Astrocyte (in vitro differentiated cells and primary cell): Measurements from ENCODE around the gene ZSWIM2. TPM values are rescaled to one million over a fixed set of nuclear protein-coding genes. Genes with fewer than 3 reads are reported as not detected.
"Not testable (repeated sequence)": the region's sequence is repeated elsewhere in the genome, so short reads cannot be mapped to it uniquely, and the experiment has no call there.

Source experiments
- DNase-seq: peaks from one replicate; pipeline ENCODE4 v3.0.0-alpha.2; 2010; ENCODE audit warnings: low read depth
- FAIRE-seq: peaks from 2 replicates; lab custom pipeline; 2011; peaks lifted over from hg19 to GRCh38; lab: Jason Lieb, UNC
- H2AFZ ChIP-seq: 2 replicates; pipeline ENCODE4 v1.6.0; 2012; ENCODE audit warnings: low read depth, low read length, inconsistent platforms
- H3K27ac ChIP-seq: 2 replicates; pipeline ENCODE4 v1.5.1; 2011; ENCODE audit warnings: low read depth, low read length, inconsistent platforms
- H3K27me3 ChIP-seq: 2 replicates; pipeline ENCODE4 v1.6.0; 2011; ENCODE audit warnings: low read length, inconsistent platforms; ENCODE audit not compliant: insufficient read depth
- H3K36me3 ChIP-seq: 2 replicates; pipeline ENCODE4 v1.5.1; 2011; ENCODE audit warnings: low read length, inconsistent platforms; ENCODE audit not compliant: insufficient read depth
- H3K4me1 ChIP-seq: 2 replicates; pipeline ENCODE4 v1.5.1; 2011; ENCODE audit warnings: low read length, inconsistent platforms; ENCODE audit not compliant: insufficient read depth
- H3K4me2 ChIP-seq: 2 replicates; pipeline ENCODE4 v1.6.0; 2012; ENCODE audit warnings: low read length, inconsistent platforms
- H3K4me3 ChIP-seq: 2 replicates; pipeline ENCODE4 v1.5.1; 2011; ENCODE audit warnings: low read depth, mild to moderate bottlenecking, low read length, inconsistent platforms; ENCODE audit not compliant: insufficient read depth
- H3K79me2 ChIP-seq: 2 replicates; pipeline ENCODE4 v1.6.0; 2012; ENCODE audit warnings: mild to moderate bottlenecking, low read length, inconsistent platforms; ENCODE audit not compliant: insufficient read depth
- H3K9ac ChIP-seq: 2 replicates; pipeline ENCODE4 v1.6.0; 2012; ENCODE audit warnings: mild to moderate bottlenecking, low read length, inconsistent platforms
- H3K9me3 ChIP-seq: 2 replicates; pipeline ENCODE4 v1.5.1; 2012; ENCODE audit warnings: low read depth, mild to moderate bottlenecking, low read length, inconsistent platforms; ENCODE audit not compliant: insufficient read depth
- H4K20me1 ChIP-seq: 2 replicates; pipeline ENCODE4 v1.6.0; 2012; ENCODE audit warnings: low read length, inconsistent platforms; ENCODE audit not compliant: insufficient read depth
- H3K27ac Mint-ChIP-seq: one replicate; pipeline ENCODE4 v1.8.0; 2021; ENCODE audit warnings: mild to moderate bottlenecking, mixed read lengths; ENCODE audit not compliant: unreplicated experiment
- H3K27me3 Mint-ChIP-seq: one replicate; pipeline ENCODE4 v1.8.0; 2021; ENCODE audit warnings: low read depth, mixed read lengths; ENCODE audit not compliant: unreplicated experiment
- H3K36me3 Mint-ChIP-seq: one replicate; pipeline ENCODE4 v1.8.0; 2021; ENCODE audit warnings: low read depth, mixed read lengths; ENCODE audit not compliant: unreplicated experiment
- H3K4me1 Mint-ChIP-seq: one replicate; pipeline ENCODE4 v1.8.0; 2021; ENCODE audit warnings: low read depth, mixed read lengths; ENCODE audit not compliant: unreplicated experiment
- H3K4me3 Mint-ChIP-seq: one replicate; pipeline ENCODE4 v1.8.0; 2021; ENCODE audit warnings: mild to moderate bottlenecking, moderate library complexity, mixed read lengths; ENCODE audit not compliant: unreplicated experiment
- H3K9me3 Mint-ChIP-seq: one replicate; pipeline ENCODE4 v1.8.0; 2021; ENCODE audit warnings: mild to moderate bottlenecking, mixed read lengths; ENCODE audit not compliant: unreplicated experiment
- CTCF ChIP-seq: IDR thresholded peaks from 2 replicates; pipeline ENCODE4 v1.5.1; 2011; ENCODE audit warnings: low read depth, mild to moderate bottlenecking, inconsistent platforms, low read length, moderate library complexity; ENCODE audit not compliant: insufficient read depth
- EZH2 ChIP-seq: IDR thresholded peaks from 2 replicates; pipeline ENCODE4 v1.6.1; 2012; ENCODE audit warnings: mild to moderate bottlenecking, low read length, inconsistent platforms; ENCODE audit not compliant: insufficient read depth
- total RNA-seq: library from RNA; stranded (reverse); gene quantifications from 2 replicates; pipeline ENCODE4 v1.2.1, GENCODE V29; 2021

ZSWIM2 gene
- total RNA-seq, 1 donor from 2014 or later = not detected

GRCh38 chr2:186820303-186820702 is 28.7 kb downstream of the ZSWIM2 start:
- H3K4me1 ChIP-seq = no peaks in the 10 kb centered on the region
- no peak overlapping the region for H3K27ac ChIP-seq
- no peaks in the 10 kb centered on the region for H3K9me3 ChIP-seq
- H3K4me2 ChIP-seq = no peak overlapping the region
- no peaks in the 10 kb centered on the region for H3K27me3 ChIP-seq
- Mint-ChIP-seq H3K4me3 (no peak overlapping the region), H3K4me1 (no peaks in the 10 kb centered on the region), H3K36me3 (no peaks in the 10 kb centered on the region), H3K27ac (no peak overlapping the region), H3K9me3 (peaks cover 7% of the 10 kb centered on the region), H3K27me3 (no peaks in the 10 kb centered on the region)
- H3K9ac ChIP-seq = no peak overlapping the region
- FAIRE-seq (no peak), DNase-seq (no peak)
- H3K4me3 ChIP-seq = no peak overlapping the region
- H2AFZ ChIP-seq = no peak overlapping the region
- H3K36me3 ChIP-seq = no peaks in the 10 kb centered on the region
- H3K79me2 ChIP-seq = no peaks in the 10 kb centered on the region
- H4K20me1 ChIP-seq = no peaks in the 10 kb centered on the region
- no peak for TF ChIP-seq CTCF
- TF ChIP-seq EZH2 = no peak

GRCh38 chr2:186811760-186812159 is 37.2 kb downstream of the ZSWIM2 start:
- not testable (repeated sequence) for H4K20me1 ChIP-seq, H2AFZ ChIP-seq, H3K27me3 ChIP-seq, H3K4me2 ChIP-seq, FAIRE-seq, H3K79me2 ChIP-seq, H3K36me3 Mint-ChIP-seq, DNase-seq, H3K27me3 Mint-ChIP-seq, H3K36me3 ChIP-seq, H3K4me3 Mint-ChIP-seq, H3K4me1 ChIP-seq, H3K4me1 Mint-ChIP-seq, H3K27ac Mint-ChIP-seq, H3K9ac ChIP-seq, H3K27ac ChIP-seq, H3K9me3 ChIP-seq, H3K4me3 ChIP-seq, H3K9me3 Mint-ChIP-seq

DNA sequence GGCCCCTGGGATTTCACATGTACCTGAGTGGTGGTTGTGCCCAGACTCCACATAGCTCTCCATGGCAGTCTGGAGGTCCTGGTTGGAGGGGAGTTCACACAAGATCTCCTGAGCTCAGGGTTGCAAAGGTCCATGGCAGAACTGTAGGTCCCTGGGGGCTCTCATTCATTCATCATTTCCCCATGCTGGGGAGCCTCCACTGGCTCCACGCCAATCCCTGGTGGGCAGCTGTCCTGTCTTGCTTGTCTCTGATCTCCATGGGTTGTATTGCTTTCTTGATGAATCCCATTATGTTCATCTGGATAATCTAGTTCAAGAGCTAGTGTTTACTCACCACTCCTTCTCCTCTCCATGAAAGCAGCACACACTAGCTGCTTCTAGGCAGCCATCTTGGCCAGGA is 42.4 kb downstream of the ZSWIM2 start:
- no peak overlapping the region for H3K4me3 Mint-ChIP-seq
- Histone ChIP-seq H3K4me1 (no peaks in the 10 kb centered on the region), H3K27me3 (peaks cover 2% of the 10 kb centered on the region), H2AFZ (no peak overlapping the region), H4K20me1 (no peaks in the 10 kb centered on the region), H3K9ac (no peak overlapping the region), H3K4me3 (no peak overlapping the region), H3K27ac (no peak overlapping the region), H3K79me2 (no peaks in the 10 kb centered on the region), H3K9me3 (no peaks in the 10 kb centered on the region), H3K36me3 (no peaks in the 10 kb centered on the region), H3K4me2 (no peak overlapping the region)
- H3K27ac Mint-ChIP-seq = no peak overlapping the region
- peaks cover 7% of the 10 kb centered on the region for H3K9me3 Mint-ChIP-seq
- FAIRE-seq (no peak), DNase-seq (no peak)
- TF ChIP-seq CTCF = no peak
- no peak for TF ChIP-seq EZH2
- no peaks in the 10 kb centered on the region for H3K36me3 Mint-ChIP-seq
- H3K27me3 Mint-ChIP-seq = no peaks in the 10 kb centered on the region
- H3K4me1 Mint-ChIP-seq = no peaks in the 10 kb centered on the region

DNA sequence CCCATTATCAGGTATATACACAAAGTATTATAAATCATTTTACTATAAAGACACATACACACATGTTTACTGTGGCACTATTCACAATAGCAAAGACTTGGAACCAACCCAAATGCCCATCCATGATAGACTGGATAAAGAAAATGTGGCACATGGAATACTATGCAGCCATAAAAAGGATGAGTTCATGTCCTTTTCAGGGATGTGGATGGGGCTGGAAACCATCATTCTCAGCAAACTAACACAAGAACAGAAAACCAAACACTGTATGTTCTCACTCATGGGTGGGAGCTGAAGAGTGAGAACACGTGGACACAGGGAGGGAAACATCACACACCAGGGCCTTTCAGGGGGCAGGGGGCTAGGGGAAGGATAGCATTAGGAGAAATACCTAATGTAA is 50.4 kb downstream of the ZSWIM2 start:
- H3K27ac Mint-ChIP-seq, H3K4me2 ChIP-seq, H3K4me3 ChIP-seq, H3K9ac ChIP-seq, H3K27ac ChIP-seq, H3K4me1 Mint-ChIP-seq, H3K9me3 ChIP-seq, FAIRE-seq, H3K36me3 Mint-ChIP-seq, DNase-seq, H3K27me3 Mint-ChIP-seq, H3K79me2 ChIP-seq, H3K36me3 ChIP-seq, H4K20me1 ChIP-seq, H3K4me3 Mint-ChIP-seq, H3K4me1 ChIP-seq, H3K27me3 ChIP-seq, H2AFZ ChIP-seq: not testable (repeated sequence)
- peaks cover 12% of the 10 kb centered on the region for H3K9me3 Mint-ChIP-seq
